Measurements from ENCODE around the gene OR4D9.

DNA sequence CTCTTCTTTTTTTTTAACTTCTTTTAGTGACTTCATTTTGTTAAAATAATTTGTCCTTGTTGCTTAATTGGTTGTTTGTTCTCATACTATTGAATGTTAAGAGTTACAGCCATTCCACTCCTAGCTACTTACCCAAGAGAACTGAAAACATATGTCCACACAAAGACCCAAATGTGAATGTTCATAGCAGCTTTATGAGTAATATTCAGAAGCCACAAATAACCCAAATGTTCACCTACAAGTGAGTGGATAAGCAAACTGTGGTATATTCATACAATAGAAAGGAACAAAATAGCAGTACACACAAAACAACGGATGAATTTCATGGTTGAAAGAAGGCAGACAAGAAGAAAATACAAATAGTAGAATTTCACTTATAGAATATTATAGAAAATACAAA, 9.4 kb upstream of the OR4D9 start:
- TF ChIP-seq, protein P1, sequence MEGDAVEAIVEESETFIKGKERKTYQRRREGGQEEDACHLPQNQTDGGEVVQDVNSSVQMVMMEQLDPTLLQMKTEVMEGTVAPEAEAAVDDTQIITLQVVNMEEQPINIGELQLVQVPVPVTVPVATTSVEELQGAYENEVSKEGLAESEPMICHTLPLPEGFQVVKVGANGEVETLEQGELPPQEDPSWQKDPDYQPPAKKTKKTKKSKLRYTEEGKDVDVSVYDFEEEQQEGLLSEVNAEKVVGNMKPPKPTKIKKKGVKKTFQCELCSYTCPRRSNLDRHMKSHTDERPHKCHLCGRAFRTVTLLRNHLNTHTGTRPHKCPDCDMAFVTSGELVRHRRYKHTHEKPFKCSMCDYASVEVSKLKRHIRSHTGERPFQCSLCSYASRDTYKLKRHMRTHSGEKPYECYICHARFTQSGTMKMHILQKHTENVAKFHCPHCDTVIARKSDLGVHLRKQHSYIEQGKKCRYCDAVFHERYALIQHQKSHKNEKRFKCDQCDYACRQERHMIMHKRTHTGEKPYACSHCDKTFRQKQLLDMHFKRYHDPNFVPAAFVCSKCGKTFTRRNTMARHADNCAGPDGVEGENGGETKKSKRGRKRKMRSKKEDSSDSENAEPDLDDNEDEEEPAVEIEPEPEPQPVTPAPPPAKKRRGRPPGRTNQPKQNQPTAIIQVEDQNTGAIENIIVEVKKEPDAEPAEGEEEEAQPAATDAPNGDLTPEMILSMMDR (IDR thresholded peaks at IDR 0.05): no peak
- no peak for TF ChIP-seq POLR2A (IDR thresholded peaks at IDR 0.05)
- TF ChIP-seq POLR2AphosphoS5 (IDR thresholded peaks at IDR 0.05): no peak

All from transverse colon (tissue), 4 donors.